MM.1S (cell line): ENCODE results near the gene ZBED5.

Experiments used
- DNase-seq: peaks from one replicate; pipeline ENCODE4 v3.0.0-alpha.2; 2015
- H2AFZ ChIP-seq: fragments of 300-600 bp; sonication (generic); 2 replicates; pipeline ENCODE4 v1.6.0; 2016; ENCODE audit warnings: antibody characterized with exemption, low read length
- H3F3A ChIP-seq: fragments of 300-600 bp; sonication (generic); 2 replicates; pipeline ENCODE4 v1.6.1; 2016; ENCODE audit warnings: mild to moderate bottlenecking, antibody characterized with exemption, low read length, moderate library complexity, mixed read lengths; ENCODE audit not compliant: insufficient read depth
- H3K27ac ChIP-seq: fragments of 300-600 bp; sonication (generic); 2 replicates; pipeline ENCODE4 v1.5.1; 2016; ENCODE audit warnings: mild to moderate bottlenecking, low read length
- H3K27me3 ChIP-seq: fragments of 300-600 bp; sonication (generic); replicated peaks from 2 replicates; pipeline ENCODE4 v1.6.0; 2016; ENCODE audit warnings: low read length; ENCODE audit not compliant: insufficient read depth
- H3K36me3 ChIP-seq: fragments of 300-600 bp; sonication (generic); replicated peaks from 2 replicates; pipeline ENCODE4 v1.6.1; 2016; ENCODE audit warnings: mild to moderate bottlenecking, low read length, mixed read lengths; ENCODE audit not compliant: insufficient read depth
- H3K4me1 ChIP-seq: fragments of 300-600 bp; sonication (generic); 2 replicates; pipeline ENCODE4 v1.6.1; 2016; ENCODE audit warnings: low read length, mixed read lengths
- H3K4me2 ChIP-seq: fragments of 300-600 bp; sonication (generic); 2 replicates; pipeline ENCODE4 v1.6.0; 2016; ENCODE audit warnings: low read depth, low read length
- H3K4me3 ChIP-seq: fragments of 300-600 bp; sonication (generic); 2 replicates; pipeline ENCODE4 v1.5.1; 2016; ENCODE audit warnings: low read length, mixed read lengths
- H3K79me2 ChIP-seq: fragments of 300-600 bp; sonication (generic); 2 replicates; pipeline ENCODE4 v1.6.1; 2016; ENCODE audit warnings: mixed run types, low read length, mixed read lengths
- H3K9ac ChIP-seq: fragments of 300-600 bp; sonication (generic); 2 replicates; pipeline ENCODE4 v1.6.1; 2016; ENCODE audit warnings: low read length, mixed read lengths
- H3K9me2 ChIP-seq: fragments of 300-600 bp; sonication (generic); replicated peaks from 2 replicates; pipeline ENCODE4 v1.6.1; 2016; ENCODE audit warnings: mild to moderate bottlenecking, low read length, mixed read lengths; ENCODE audit not compliant: insufficient read depth
- H3K9me3 ChIP-seq: fragments of 300-600 bp; sonication (generic); replicated peaks from 2 replicates; pipeline ENCODE4 v1.6.1; 2016; ENCODE audit warnings: mild to moderate bottlenecking, low read length, mixed read lengths; ENCODE audit not compliant: insufficient read depth
- H4K20me1 ChIP-seq: fragments of 300-600 bp; sonication (generic); 2 replicates; pipeline ENCODE4 v1.6.1; 2016; ENCODE audit warnings: mild to moderate bottlenecking, low read length, moderate library complexity, mixed read lengths; ENCODE audit not compliant: insufficient read depth
- EZH2 ChIP-seq: fragments of 300-600 bp; sonication (generic); optimal IDR thresholded peaks from 2 replicates; pipeline ENCODE3; 2017; ENCODE audit warnings: low read depth, mild to moderate bottlenecking, antibody characterized with exemption, low read length, mixed read lengths
- EZH2phosphoT487 ChIP-seq: fragments of 300-600 bp; sonication (generic); IDR thresholded peaks from 2 replicates; pipeline ENCODE4 v1.6.1; 2018; ENCODE audit warnings: antibody characterized with exemption, low read length
- TF ChIP-seq, protein P1 (sequence below): fragments of 300-600 bp; sonication (generic); IDR thresholded peaks from 2 replicates; pipeline ENCODE4 v1.5.1; 2016; ENCODE audit warnings: antibody characterized with exemption, low read length, mixed read lengths

ZBED5 gene

DNA sequence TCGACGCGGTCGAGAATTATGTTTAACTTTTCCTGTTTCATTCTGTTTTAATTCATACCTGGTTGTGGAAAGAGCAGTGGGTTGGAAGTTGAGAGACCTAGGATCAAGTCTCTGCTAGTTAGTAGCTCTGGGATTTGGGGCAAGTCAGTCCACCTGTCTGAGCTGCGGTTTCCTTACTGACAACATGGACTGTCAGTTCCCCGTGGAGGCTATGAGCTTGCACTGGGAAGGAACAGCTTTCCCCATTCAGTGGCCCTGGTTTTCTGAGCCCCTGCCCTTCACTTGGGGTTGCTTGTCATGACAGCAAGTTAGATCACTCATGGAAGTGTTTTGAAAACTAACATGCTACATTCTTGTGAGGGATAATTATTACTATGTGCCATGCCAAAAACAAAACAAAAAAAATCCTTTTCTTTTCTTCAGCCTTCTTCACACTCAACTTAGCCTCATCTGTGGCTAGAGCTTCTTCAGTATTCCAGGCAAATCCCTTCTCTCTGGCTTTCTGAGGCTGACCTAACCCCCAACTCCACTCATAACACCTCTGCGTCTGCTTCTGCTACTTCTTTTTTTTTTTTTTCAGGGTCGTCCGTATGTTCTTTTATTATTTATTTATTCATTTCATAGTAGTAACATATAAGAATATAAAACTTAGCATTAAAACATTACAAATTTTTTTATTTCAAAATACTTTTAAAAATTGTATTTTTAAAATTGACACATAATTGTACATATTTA is 43.0 kb upstream of the ZBED5 start:
- H4K20me1 ChIP-seq = no peaks in the 10 kb centered on the region
- no peak overlapping the region for H3K4me2 ChIP-seq
- TF ChIP-seq EZH2 = no peak
- TF ChIP-seq, protein P1, sequence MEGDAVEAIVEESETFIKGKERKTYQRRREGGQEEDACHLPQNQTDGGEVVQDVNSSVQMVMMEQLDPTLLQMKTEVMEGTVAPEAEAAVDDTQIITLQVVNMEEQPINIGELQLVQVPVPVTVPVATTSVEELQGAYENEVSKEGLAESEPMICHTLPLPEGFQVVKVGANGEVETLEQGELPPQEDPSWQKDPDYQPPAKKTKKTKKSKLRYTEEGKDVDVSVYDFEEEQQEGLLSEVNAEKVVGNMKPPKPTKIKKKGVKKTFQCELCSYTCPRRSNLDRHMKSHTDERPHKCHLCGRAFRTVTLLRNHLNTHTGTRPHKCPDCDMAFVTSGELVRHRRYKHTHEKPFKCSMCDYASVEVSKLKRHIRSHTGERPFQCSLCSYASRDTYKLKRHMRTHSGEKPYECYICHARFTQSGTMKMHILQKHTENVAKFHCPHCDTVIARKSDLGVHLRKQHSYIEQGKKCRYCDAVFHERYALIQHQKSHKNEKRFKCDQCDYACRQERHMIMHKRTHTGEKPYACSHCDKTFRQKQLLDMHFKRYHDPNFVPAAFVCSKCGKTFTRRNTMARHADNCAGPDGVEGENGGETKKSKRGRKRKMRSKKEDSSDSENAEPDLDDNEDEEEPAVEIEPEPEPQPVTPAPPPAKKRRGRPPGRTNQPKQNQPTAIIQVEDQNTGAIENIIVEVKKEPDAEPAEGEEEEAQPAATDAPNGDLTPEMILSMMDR = no peak
- no peak for TF ChIP-seq EZH2phosphoT487
- no peaks in the 10 kb centered on the region for H3K27me3 ChIP-seq
- no peaks in the 10 kb centered on the region for H3K9me3 ChIP-seq
- H3F3A ChIP-seq = no peaks in the 10 kb centered on the region
- no peaks in the 10 kb centered on the region for H3K79me2 ChIP-seq
- no peak overlapping the region for H3K4me3 ChIP-seq
- no peak overlapping the region for H3K27ac ChIP-seq
- no peaks in the 10 kb centered on the region for H3K36me3 ChIP-seq
- H3K4me1 ChIP-seq = no peaks in the 10 kb centered on the region
- no peak overlapping the region for H3K9ac ChIP-seq
- H2AFZ ChIP-seq = no peak overlapping the region
- DNase-seq = no peak
- no peaks in the 10 kb centered on the region for H3K9me2 ChIP-seq

DNA sequence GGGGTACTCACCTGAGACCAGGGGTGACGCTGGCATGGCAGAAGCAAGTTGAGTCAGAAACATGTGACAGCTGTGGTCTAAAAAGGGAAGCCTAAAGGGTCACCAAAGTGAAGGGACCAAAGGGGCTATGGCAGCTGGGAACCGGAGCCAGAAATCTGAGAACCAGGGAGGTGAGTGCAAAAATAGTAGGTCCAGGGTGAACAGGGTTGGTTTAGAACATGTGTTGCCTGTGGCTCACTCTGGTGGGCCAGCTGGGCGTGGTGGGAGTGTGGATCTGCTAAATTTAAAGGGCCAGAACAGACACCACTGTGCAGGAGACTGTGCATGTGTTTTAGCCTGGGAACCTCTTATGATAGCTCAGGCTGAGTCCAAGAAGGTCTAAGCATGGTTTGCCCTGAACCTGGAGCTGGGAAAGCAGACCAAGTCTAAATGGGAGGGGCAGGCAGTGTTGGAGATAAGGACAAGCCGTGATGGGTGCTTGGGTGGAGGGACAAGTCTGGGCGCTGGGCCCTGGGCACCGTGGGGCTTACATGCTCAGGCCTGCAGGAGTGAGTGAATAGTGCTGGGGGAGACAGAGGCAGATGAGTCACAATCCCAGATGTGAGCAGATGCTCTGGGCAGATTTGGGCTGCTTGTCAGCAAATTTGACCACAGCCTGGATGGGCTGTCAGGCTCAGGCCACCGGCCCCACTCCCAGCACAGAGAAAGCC is 41.4 kb upstream of the ZBED5 start:
- H2AFZ ChIP-seq = no peak overlapping the region
- no peak overlapping the region for H3K27ac ChIP-seq
- no peaks in the 10 kb centered on the region for H3K9me2 ChIP-seq
- no peaks in the 10 kb centered on the region for H3K9me3 ChIP-seq
- H3K4me1 ChIP-seq = no peaks in the 10 kb centered on the region
- no peak overlapping the region for H3K9ac ChIP-seq
- no peak for DNase-seq
- no peak overlapping the region for H3K4me2 ChIP-seq
- TF ChIP-seq EZH2 (no peak), EZH2phosphoT487 (no peak)
- TF ChIP-seq, protein P1 = no peak
- H3K36me3 ChIP-seq = no peaks in the 10 kb centered on the region
- H4K20me1 ChIP-seq = no peaks in the 10 kb centered on the region
- no peaks in the 10 kb centered on the region for H3F3A ChIP-seq
- no peaks in the 10 kb centered on the region for H3K27me3 ChIP-seq
- no peak overlapping the region for H3K4me3 ChIP-seq
- H3K79me2 ChIP-seq = no peaks in the 10 kb centered on the region

DNA sequence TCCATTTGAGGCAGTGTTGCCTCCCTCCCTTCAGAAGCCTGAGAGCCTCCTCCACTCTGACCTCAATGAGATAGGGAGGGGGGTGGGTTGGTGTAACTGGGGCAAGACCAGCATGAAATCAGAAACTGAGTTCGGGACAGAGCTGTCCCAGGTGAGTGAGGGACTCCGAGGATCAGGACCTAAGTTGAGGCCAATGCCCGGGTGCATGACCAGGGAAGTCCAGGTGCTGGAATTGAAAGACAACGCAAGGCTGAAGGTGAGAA is 40.8 kb upstream of the ZBED5 start:
- no peaks in the 10 kb centered on the region for H3K9me3 ChIP-seq
- H3K79me2 ChIP-seq = no peaks in the 10 kb centered on the region
- H3K4me2 ChIP-seq = no peak overlapping the region
- no peaks in the 10 kb centered on the region for H3K27me3 ChIP-seq
- no peak overlapping the region for H3K9ac ChIP-seq
- no peak for DNase-seq
- no peaks in the 10 kb centered on the region for H3K4me1 ChIP-seq
- H2AFZ ChIP-seq = no peak overlapping the region
- no peak overlapping the region for H3K4me3 ChIP-seq
- no peaks in the 10 kb centered on the region for H3K9me2 ChIP-seq
- no peaks in the 10 kb centered on the region for H3K36me3 ChIP-seq
- H3K27ac ChIP-seq = no peak overlapping the region
- no peaks in the 10 kb centered on the region for H3F3A ChIP-seq
- TF ChIP-seq, protein P1 = no peak
- no peak for TF ChIP-seq EZH2phosphoT487
- no peak for TF ChIP-seq EZH2
- H4K20me1 ChIP-seq = no peaks in the 10 kb centered on the region
